Measurements from ENCODE around the gene SLC25A38. TPM values are rescaled to one million over a fixed set of nuclear protein-coding genes. Genes with fewer than 3 reads are reported as not detected.

SLC25A38 gene
- total RNA-seq, 4 donors from 2014 or later = 18.8 to 25.7 (median 22.8) TPM

GRCh38 chr3:39398700-39399099, 15.5 kb downstream of the SLC25A38 start:
- no peak for ATAC-seq (ENCODE audit: low FRiP score)
- DNase-seq (ENCODE audit: low spot score) = no peak
- TF ChIP-seq, protein P1, sequence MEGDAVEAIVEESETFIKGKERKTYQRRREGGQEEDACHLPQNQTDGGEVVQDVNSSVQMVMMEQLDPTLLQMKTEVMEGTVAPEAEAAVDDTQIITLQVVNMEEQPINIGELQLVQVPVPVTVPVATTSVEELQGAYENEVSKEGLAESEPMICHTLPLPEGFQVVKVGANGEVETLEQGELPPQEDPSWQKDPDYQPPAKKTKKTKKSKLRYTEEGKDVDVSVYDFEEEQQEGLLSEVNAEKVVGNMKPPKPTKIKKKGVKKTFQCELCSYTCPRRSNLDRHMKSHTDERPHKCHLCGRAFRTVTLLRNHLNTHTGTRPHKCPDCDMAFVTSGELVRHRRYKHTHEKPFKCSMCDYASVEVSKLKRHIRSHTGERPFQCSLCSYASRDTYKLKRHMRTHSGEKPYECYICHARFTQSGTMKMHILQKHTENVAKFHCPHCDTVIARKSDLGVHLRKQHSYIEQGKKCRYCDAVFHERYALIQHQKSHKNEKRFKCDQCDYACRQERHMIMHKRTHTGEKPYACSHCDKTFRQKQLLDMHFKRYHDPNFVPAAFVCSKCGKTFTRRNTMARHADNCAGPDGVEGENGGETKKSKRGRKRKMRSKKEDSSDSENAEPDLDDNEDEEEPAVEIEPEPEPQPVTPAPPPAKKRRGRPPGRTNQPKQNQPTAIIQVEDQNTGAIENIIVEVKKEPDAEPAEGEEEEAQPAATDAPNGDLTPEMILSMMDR (IDR thresholded peaks at IDR 0.05) = no peak

GRCh38 chr3:39401983-39402382, 18.8 kb downstream of the SLC25A38 start:
- TF ChIP-seq, protein P1 (IDR thresholded peaks at IDR 0.05) = no peak
- no peak for ATAC-seq (ENCODE audit: low FRiP score)
- DNase-seq (ENCODE audit: low spot score) = no peak

GRCh38 chr3:39404943-39405686, 21.9 kb downstream of the SLC25A38 start:
- TF ChIP-seq, protein P1 (IDR thresholded peaks at IDR 0.05) = no peak
- DNase-seq (ENCODE audit: low spot score) (no peak), ATAC-seq (ENCODE audit: low FRiP score) (no peak)

- TF ChIP-seq, protein P1 (IDR thresholded peaks at IDR 0.05) = no peak
- DNase-seq (ENCODE audit: low spot score) (no peak), ATAC-seq (ENCODE audit: low FRiP score) (no peak)
Observed at GRCh38 chr3:39405687-39406367, 22.7 kb downstream of the SLC25A38 start.

GRCh38 chr3:39406368-39407258, 23.4 kb downstream of the SLC25A38 start, which contains the start of gene RPSA:
Gene RPSA, plus strand, starts transcription at chr3:39406720. Its CDS starts 934 bp downstream, at chr3:39407654.
- DNase-seq (ENCODE audit: low spot score) (peak; percentile 68), ATAC-seq (ENCODE audit: low FRiP score) (peak; percentile 98)
- TF ChIP-seq, protein P1 (IDR thresholded peaks at IDR 0.05) = no peak

- DNase-seq (ENCODE audit: low spot score) = no peak
- ATAC-seq (ENCODE audit: low FRiP score) = no peak
- TF ChIP-seq, protein P1 (IDR thresholded peaks at IDR 0.05) = no peak
Observed at GRCh38 chr3:39407259-39407629, 24.1 kb downstream of the SLC25A38 start.

Measured in omental fat pad (tissue), 4 donors.